ENCODE measurements around the gene PRDM2. TPM values are rescaled to one million over a fixed set of nuclear protein-coding genes. Genes with fewer than 3 reads are reported as not detected.

Gene PRDM2
- total RNA-seq, 1 donor from 2014 or later: 50.6 TPM

DNA sequence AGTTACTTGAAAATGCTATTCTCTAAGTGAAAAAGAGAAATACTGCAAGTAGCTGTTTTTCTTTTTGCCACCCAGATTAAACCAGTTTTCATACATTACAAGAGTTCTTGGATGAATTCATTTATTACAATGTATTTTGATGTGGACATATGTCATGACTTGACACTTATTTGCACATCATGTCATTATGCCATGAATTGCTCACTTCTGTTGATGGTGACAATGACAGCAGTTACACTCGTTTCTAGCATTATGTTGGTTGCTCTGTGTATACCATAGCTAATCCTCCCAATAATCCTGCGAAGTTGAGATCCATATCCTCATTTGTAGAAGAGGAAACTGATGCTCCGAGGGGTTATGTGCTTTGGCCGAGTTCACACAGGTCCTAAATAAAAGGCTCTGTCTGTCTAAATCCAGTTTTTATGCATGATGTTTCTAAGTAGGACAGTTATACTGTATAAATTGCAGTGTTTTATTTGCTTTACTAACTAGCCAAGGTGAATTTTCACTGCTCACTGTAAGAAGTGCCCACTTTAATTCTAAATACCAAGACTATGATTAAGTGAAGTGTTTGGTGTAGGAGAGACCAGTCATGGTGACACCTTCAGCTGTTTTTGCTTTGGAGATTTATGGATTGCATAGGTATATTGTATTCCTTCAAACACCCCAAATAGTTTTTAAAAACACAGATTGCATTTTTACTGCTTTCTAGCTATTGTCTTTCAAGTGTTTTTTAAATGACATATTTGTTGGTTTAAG, 56.7 kb downstream of the PRDM2 start:
- peak in 1 of 2 donors; percentile 25 for ATAC-seq
- peak overlapping the region; percentile 31 for H3K27ac ChIP-seq

DNA sequence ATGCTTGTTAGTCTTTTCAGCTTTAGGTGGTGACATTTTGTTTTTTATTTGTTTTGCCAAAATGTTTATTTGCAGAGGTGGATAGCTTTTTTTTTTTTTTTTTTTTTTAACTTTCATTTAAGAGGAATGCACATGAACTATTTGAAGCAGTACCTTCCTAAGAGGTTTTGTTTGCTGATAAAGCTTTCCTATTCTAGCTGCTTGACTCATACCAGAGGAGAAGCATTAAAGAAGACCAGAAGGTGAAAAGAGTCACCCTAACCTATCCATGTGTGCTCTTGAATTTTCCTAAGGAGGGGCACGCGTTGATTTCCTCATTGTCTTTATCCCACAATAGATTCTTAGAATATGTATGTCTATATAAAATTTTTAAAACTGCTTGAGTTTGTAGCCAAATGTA, 57.7 kb downstream of the PRDM2 start:
- peak in 1 of 2 donors; percentile 58 for ATAC-seq
- H3K4me1 ChIP-seq: peaks cover 88% of the 10 kb centered on the region
- DNase-seq: no peak
- H3K4me3 ChIP-seq: no peak overlapping the region
- H3K9me3 ChIP-seq: no peaks in the 10 kb centered on the region
- peak overlapping the region; percentile 0 for H3K27ac ChIP-seq
- H3K27me3 ChIP-seq (ENCODE audit: low read depth): no peaks in the 10 kb centered on the region
- H3K36me3 ChIP-seq: peaks cover 4% of the 10 kb centered on the region
- intact Hi-C loops (cut with DNase I): no loop called here
- no peak for TF ChIP-seq CTCF (IDR thresholded peaks at IDR 0.05)

More for the DNA sequence above, 56.7 kb downstream of the PRDM2 start:
- H3K9me3 ChIP-seq: no peaks in the 10 kb centered on the region
- H3K4me3 ChIP-seq: no peak overlapping the region
- TF ChIP-seq CTCF (IDR thresholded peaks at IDR 0.05): no peak
- intact Hi-C loops (cut with DNase I): no loop called here
- DNase-seq: no peak
- H3K27me3 ChIP-seq (ENCODE audit: low read depth): no peaks in the 10 kb centered on the region
- H3K36me3 ChIP-seq: peaks cover 4% of the 10 kb centered on the region
- H3K4me1 ChIP-seq: peaks cover 88% of the 10 kb centered on the region

GRCh38 chr1:13759072-13759471, 59.1 kb downstream of the PRDM2 start:
- Histone ChIP-seq H3K9me3 (no peaks in the 10 kb centered on the region), H3K4me1 (peaks cover 88% of the 10 kb centered on the region), H3K36me3 (no peaks in the 10 kb centered on the region), H3K27ac (no peak overlapping the region), H3K4me3 (no peak overlapping the region), H3K27me3 (ENCODE audit: low read depth) (no peaks in the 10 kb centered on the region)
- intact Hi-C loops (cut with DNase I): no loop called here
- ATAC-seq (peak; percentile 69 to 83), DNase-seq (no peak)
- peak; percentile 7 for TF ChIP-seq CTCF (IDR thresholded peaks at IDR 0.05)

DNA sequence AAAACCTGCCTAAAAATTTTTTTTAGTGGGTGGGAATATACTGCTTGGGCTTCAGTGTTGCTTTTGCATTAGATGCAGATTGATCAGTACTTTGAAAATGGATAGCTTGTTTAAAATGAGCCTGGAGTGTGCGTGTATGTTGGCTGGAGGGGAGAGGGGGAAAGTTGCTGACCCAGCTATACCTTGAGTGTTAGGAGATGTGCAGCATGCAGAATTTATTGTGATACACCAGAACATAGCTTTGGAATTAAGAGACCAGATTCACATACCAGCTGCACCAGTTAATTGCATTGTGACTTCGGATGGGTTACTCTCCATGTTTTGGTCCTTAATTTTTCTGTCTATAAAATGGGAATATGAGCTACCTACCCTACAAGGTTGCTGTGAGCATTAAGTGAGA, 60.4 kb downstream of the PRDM2 start:
- no peak overlapping the region for H3K4me3 ChIP-seq
- DNase-seq (no peak), ATAC-seq (no peak)
- no peak overlapping the region for H3K27ac ChIP-seq
- peaks cover 91% of the 10 kb centered on the region for H3K4me1 ChIP-seq
- no peaks in the 10 kb centered on the region for H3K27me3 ChIP-seq (ENCODE audit: low read depth)
- intact Hi-C loops (cut with DNase I): no loop called here
- TF ChIP-seq CTCF (IDR thresholded peaks at IDR 0.05): no peak
- H3K9me3 ChIP-seq: no peaks in the 10 kb centered on the region
- no peaks in the 10 kb centered on the region for H3K36me3 ChIP-seq

DNA sequence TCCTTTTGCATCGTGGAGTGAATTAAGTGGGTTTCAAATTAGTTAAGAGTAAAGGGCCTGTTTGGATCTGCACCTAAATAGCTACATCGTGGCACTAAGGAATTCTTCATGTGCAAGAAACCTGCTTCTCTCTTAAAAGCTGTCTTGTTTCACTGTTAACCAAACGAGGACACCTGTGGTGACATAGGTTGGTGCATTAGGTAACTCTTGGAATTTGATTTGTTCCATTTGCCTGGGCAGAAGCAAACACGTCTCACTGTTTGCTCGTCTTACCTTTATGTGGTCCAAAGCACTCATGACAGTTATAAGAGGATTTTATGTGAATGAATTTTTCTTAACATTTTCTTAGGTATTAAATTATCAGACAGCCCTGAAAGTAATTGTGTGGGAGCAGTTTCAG, 60.9 kb downstream of the PRDM2 start:
- H3K9me3 ChIP-seq: no peaks in the 10 kb centered on the region
- H3K27me3 ChIP-seq (ENCODE audit: low read depth): no peaks in the 10 kb centered on the region
- H3K36me3 ChIP-seq: no peaks in the 10 kb centered on the region
- peaks cover 95% of the 10 kb centered on the region for H3K4me1 ChIP-seq
- no peak for TF ChIP-seq CTCF (IDR thresholded peaks at IDR 0.05)
- ATAC-seq (peak; percentile 37 to 53), DNase-seq (no peak)
- H3K27ac ChIP-seq: no peak overlapping the region
- H3K4me3 ChIP-seq: no peak overlapping the region
- intact Hi-C loops (cut with DNase I): no loop called here
